ENCODE measurements around the gene PPIA. TPM values are rescaled to one million over a fixed set of nuclear protein-coding genes. Genes with fewer than 3 reads are reported as not detected.
"Not testable (repeated sequence)": the region's sequence is repeated elsewhere in the genome, so short reads cannot be mapped to it uniquely, and the experiment has no call there.

Gene PPIA
- total RNA-seq, 1 donor from 2014 or later: 2,446 TPM

GRCh38 chr7:44799939-44800338 lies 3.5 kb downstream of the PPIA start:
- intact Hi-C loops (cut with micrococcal nuclease): no loop called here

GRCh38 chr7:44801890-44802289 lies 5.4 kb downstream of the PPIA start:
- Mint-ChIP-seq H3K9me3 (no peaks in the 10 kb centered on the region), H3K36me3 (ENCODE audit: low read depth) (peaks cover 76% of the 10 kb centered on the region), H3K27me3 (ENCODE audit: low read depth) (no peaks in the 10 kb centered on the region), H3K27ac (no peak overlapping the region), H3K4me3 (ENCODE audit: low read depth) (no peak overlapping the region), H3K4me1 (ENCODE audit: low read depth) (peaks cover 28% of the 10 kb centered on the region)
- DNase-seq (ENCODE audit: low spot score): no peak
- intact Hi-C loops (cut with micrococcal nuclease): no loop called here

More at GRCh38 chr7:44799939-44800338, 3.5 kb downstream of the PPIA start:
- peaks cover 28% of the 10 kb centered on the region for H3K4me1 Mint-ChIP-seq (ENCODE audit: low read depth)
- no peak for DNase-seq (ENCODE audit: low spot score)
- peak overlapping the region; percentile 33 for H3K4me3 Mint-ChIP-seq (ENCODE audit: low read depth)
- H3K9me3 Mint-ChIP-seq: no peaks in the 10 kb centered on the region
- peaks cover 73% of the 10 kb centered on the region for H3K36me3 Mint-ChIP-seq (ENCODE audit: low read depth)
- peak overlapping the region; percentile 25 for H3K27ac Mint-ChIP-seq
- no peaks in the 10 kb centered on the region for H3K27me3 Mint-ChIP-seq (ENCODE audit: low read depth)

DNA sequence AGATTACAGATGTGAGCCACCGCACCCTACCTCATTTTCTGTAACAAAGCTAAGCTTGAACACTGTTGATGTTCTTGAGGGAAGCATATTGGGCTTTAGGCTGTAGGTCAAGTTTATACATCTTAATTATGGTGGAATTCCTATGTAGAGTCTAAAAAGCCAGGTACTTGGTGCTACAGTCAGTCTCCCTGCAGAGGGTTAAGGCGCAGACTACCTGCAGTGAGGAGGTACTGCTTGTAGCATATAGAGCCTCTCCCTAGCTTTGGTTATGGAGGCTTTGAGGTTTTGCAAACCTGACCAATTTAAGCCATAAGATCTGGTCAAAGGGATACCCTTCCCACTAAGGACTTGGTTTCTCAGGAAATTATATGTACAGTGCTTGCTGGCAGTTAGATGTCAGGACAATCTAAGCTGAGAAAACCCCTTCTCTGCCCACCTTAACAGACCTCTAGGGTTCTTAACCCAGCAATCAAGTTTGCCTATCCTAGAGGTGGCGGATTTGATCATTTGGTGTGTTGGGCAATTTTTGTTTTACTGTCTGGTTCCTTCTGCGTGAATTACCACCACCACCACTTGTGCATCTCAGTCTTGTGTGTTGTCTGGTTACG lies 6.0 kb downstream of the PPIA start:
- Mint-ChIP-seq H3K4me3 (ENCODE audit: low read depth) (no peak overlapping the region), H3K36me3 (ENCODE audit: low read depth) (peaks cover 70% of the 10 kb centered on the region), H3K27me3 (ENCODE audit: low read depth) (no peaks in the 10 kb centered on the region), H3K4me1 (ENCODE audit: low read depth) (peaks cover 27% of the 10 kb centered on the region), H3K9me3 (no peaks in the 10 kb centered on the region), H3K27ac (no peak overlapping the region)
- DNase-seq (ENCODE audit: low spot score): no peak
- intact Hi-C loops (cut with micrococcal nuclease): no loop called here

DNA sequence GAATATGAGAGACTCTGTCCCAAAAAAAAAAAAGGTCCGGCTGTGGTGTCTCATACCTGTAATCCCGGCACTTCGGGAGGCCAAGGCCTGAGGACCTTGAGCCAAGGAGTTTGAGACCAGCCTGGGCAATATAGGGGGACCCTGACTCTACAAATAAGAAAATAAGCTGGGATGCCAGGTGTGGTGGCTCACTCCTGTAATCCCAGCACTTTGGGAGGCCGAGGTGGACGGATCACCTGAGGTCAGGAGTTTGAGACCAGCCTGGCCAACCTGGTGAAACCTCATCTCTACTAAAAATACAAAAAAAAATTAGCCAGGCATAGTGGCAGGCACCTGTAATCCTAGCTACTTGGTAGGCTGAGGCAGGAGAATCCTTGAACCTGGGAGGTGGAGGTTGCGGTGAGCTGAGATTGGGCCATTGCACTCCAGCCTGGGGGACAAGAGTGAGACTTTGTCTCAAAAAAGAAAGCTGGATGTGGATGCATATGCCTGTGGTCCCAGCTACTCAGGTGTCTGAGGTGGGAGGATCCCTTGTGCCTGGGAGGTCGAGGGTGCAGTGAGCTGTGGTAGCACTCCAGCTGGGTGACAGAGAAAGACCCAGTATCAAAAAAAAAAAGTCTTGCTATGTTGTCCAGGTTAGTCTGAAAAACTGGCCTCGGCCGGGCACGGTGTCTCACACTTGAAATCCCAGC lies 7.5 kb downstream of the PPIA start:
- H3K27ac Mint-ChIP-seq; H3K4me3 Mint-ChIP-seq (ENCODE audit: low read depth); DNase-seq (ENCODE audit: low spot score); H3K27me3 Mint-ChIP-seq (ENCODE audit: low read depth); intact Hi-C loops (cut with micrococcal nuclease); H3K9me3 Mint-ChIP-seq: not testable (repeated sequence)
- peaks cover 18% of the 10 kb centered on the region for H3K4me1 Mint-ChIP-seq (ENCODE audit: low read depth)
- H3K36me3 Mint-ChIP-seq (ENCODE audit: low read depth): peaks cover 56% of the 10 kb centered on the region

DNA sequence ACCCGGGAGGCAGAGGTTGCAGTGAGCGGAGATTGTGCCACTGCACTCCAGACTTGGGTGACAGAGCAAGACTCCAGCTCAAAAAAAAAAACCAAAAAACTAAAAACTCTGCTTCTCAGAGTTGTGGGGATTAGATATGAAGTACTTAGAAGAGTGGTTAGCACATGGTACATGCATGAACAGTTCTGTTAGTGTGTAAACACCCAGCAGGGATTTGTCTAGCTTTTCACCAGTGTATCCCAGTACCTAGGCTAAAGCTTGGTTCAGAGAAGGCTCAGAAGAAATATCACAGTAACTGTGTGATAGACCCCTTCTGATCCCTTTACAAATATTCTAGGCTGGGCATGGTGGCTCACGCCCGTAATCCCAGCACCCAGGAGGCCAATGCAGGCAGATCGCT lies 9.5 kb downstream of the PPIA start:
- Mint-ChIP-seq H3K4me1 (ENCODE audit: low read depth) (peaks cover 9% of the 10 kb centered on the region), H3K36me3 (ENCODE audit: low read depth) (peaks cover 38% of the 10 kb centered on the region), H3K9me3 (no peaks in the 10 kb centered on the region), H3K4me3 (ENCODE audit: low read depth) (no peak overlapping the region), H3K27me3 (ENCODE audit: low read depth) (no peaks in the 10 kb centered on the region), H3K27ac (no peak overlapping the region)
- intact Hi-C loops (cut with micrococcal nuclease): no loop called here
- DNase-seq (ENCODE audit: low spot score): no peak

DNA sequence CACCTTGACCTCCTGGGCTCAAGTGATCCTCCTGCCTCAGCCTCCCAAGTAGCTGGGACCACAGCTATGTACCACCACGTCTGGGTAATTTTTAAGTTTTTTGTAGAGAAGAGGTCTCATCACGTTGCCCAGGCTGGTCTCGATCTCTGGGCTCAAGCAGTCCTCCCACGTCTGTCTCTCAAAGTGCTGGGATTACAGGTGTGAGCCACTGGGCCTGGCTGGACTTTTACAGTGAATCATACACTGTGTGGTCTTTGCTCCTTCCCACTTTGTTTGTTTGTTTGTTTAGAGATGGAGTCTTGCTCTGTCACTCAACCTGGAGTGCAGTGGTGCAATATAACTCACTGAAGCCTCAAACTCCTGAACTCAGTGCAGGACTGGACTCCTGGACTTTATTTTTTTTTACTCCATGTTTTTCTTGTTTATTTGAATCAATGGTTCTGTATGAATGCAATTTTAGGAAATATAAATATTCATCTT lies 12.5 kb downstream of the PPIA start:
- intact Hi-C loops (cut with micrococcal nuclease): no loop called here
- no peak for DNase-seq (ENCODE audit: low spot score)
- H3K27ac Mint-ChIP-seq: no peak overlapping the region
- no peaks in the 10 kb centered on the region for H3K9me3 Mint-ChIP-seq
- no peak overlapping the region for H3K4me3 Mint-ChIP-seq (ENCODE audit: low read depth)
- H3K27me3 Mint-ChIP-seq (ENCODE audit: low read depth): no peaks in the 10 kb centered on the region
- H3K4me1 Mint-ChIP-seq (ENCODE audit: low read depth): peaks cover 4% of the 10 kb centered on the region
- H3K36me3 Mint-ChIP-seq (ENCODE audit: low read depth): peaks cover 10% of the 10 kb centered on the region

- H3K36me3 Mint-ChIP-seq (ENCODE audit: low read depth): no peaks in the 10 kb centered on the region
- intact Hi-C loops (cut with micrococcal nuclease): no loop called here
- no peak overlapping the region for H3K4me3 Mint-ChIP-seq (ENCODE audit: low read depth)
- H3K27ac Mint-ChIP-seq: no peak overlapping the region
- no peaks in the 10 kb centered on the region for H3K27me3 Mint-ChIP-seq (ENCODE audit: low read depth)
- H3K9me3 Mint-ChIP-seq: no peaks in the 10 kb centered on the region
- no peak for DNase-seq (ENCODE audit: low spot score)
- peaks cover 4% of the 10 kb centered on the region for H3K4me1 Mint-ChIP-seq (ENCODE audit: low read depth)
Observed at GRCh38 chr7:44811093-44811492, 14.6 kb downstream of the PPIA start.

GRCh38 chr7:44811571-44811970 lies 15.1 kb downstream of the PPIA start:
- no peak for DNase-seq (ENCODE audit: low spot score)
- Mint-ChIP-seq H3K9me3 (no peaks in the 10 kb centered on the region), H3K27me3 (ENCODE audit: low read depth) (no peaks in the 10 kb centered on the region), H3K4me1 (ENCODE audit: low read depth) (peaks cover 4% of the 10 kb centered on the region), H3K4me3 (ENCODE audit: low read depth) (no peak overlapping the region), H3K36me3 (ENCODE audit: low read depth) (no peaks in the 10 kb centered on the region), H3K27ac (no peak overlapping the region)
- intact Hi-C loops (cut with micrococcal nuclease): no loop called here

- Mint-ChIP-seq H3K4me1 (ENCODE audit: low read depth) (peaks cover 4% of the 10 kb centered on the region), H3K9me3 (no peaks in the 10 kb centered on the region), H3K27me3 (ENCODE audit: low read depth) (no peaks in the 10 kb centered on the region), H3K4me3 (ENCODE audit: low read depth) (no peak overlapping the region), H3K27ac (no peak overlapping the region), H3K36me3 (ENCODE audit: low read depth) (no peaks in the 10 kb centered on the region)
- DNase-seq (ENCODE audit: low spot score): no peak
- intact Hi-C loops (cut with micrococcal nuclease): no loop called here
Observed at GRCh38 chr7:44814919-44815318, 18.4 kb downstream of the PPIA start.

DNA sequence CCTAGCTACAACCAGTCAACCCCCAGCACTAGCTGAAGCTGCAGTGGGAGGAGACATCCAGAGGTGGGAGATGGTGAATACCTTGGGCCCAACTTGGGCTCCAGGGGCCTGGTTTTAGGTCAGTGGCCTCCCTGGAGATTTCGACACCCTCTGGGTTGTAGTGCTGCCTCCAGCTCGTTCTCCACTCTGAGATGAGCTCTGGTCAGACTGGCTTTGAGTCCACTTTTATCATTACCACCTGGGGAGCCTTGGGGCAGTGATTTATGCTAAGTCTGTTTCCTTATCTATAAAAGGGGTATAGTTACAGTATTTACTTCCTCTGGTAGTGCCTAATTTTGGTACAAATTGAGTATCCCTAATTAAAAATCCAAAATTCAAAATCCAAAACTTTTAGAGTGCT lies 22.8 kb downstream of the PPIA start:
- Mint-ChIP-seq H3K27ac (no peak overlapping the region), H3K9me3 (no peaks in the 10 kb centered on the region), H3K4me1 (ENCODE audit: low read depth) (peaks cover under 1% of the 10 kb centered on the region), H3K27me3 (ENCODE audit: low read depth) (no peaks in the 10 kb centered on the region), H3K4me3 (ENCODE audit: low read depth) (no peak overlapping the region), H3K36me3 (ENCODE audit: low read depth) (peaks cover 2% of the 10 kb centered on the region)
- intact Hi-C loops (cut with micrococcal nuclease): no loop called here
- DNase-seq (ENCODE audit: low spot score): no peak

GRCh38 chr7:44823255-44823781 lies 26.8 kb downstream of the PPIA start:
- H3K4me3 Mint-ChIP-seq (ENCODE audit: low read depth): no peak overlapping the region
- no peaks in the 10 kb centered on the region for H3K9me3 Mint-ChIP-seq
- peak overlapping the region; percentile 52 for H3K27ac Mint-ChIP-seq
- peaks cover 23% of the 10 kb centered on the region for H3K36me3 Mint-ChIP-seq (ENCODE audit: low read depth)
- H3K27me3 Mint-ChIP-seq (ENCODE audit: low read depth): no peaks in the 10 kb centered on the region
- intact Hi-C loops (cut with micrococcal nuclease): no loop called here
- peaks cover 8% of the 10 kb centered on the region for H3K4me1 Mint-ChIP-seq (ENCODE audit: low read depth)
- no peak for DNase-seq (ENCODE audit: low spot score)

DNA sequence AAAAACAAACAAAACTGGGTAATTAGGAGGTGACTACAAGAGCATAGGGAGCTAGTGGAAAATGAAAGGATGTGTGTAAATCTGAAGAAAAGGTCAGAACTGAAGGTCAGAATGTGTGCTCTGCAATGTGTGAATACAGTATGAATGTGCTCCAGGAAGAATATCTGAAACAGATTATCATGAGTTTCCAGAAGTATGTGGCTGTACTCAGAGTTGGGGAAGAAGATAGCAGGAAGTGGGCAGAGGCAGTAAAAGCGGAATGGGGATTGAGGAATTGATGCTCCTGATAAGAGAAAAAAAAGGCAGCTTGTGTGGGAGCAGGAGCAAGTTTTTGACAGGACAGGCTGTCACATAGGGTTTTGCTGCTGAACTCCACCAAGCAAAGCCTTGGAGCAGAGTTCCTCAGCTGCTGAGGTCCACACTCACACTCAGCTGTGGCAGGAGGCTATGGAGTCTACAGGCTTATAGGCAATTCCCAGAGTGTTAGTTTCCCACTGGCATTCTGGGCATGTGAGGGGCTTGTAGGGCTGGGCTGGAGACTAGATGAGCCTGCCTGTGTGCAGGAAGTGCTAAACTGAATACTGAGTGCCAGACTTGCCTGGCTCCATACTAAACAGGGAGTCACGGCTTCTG lies 28.5 kb downstream of the PPIA start:
- Mint-ChIP-seq H3K9me3 (no peaks in the 10 kb centered on the region), H3K27ac (peak overlapping the region; percentile 37), H3K4me1 (ENCODE audit: low read depth) (peaks cover 8% of the 10 kb centered on the region), H3K4me3 (ENCODE audit: low read depth) (no peak overlapping the region), H3K36me3 (ENCODE audit: low read depth) (peaks cover 34% of the 10 kb centered on the region), H3K27me3 (ENCODE audit: low read depth) (no peaks in the 10 kb centered on the region)
- DNase-seq (ENCODE audit: low spot score): no peak
- intact Hi-C loops (cut with micrococcal nuclease): no loop called here

DNA sequence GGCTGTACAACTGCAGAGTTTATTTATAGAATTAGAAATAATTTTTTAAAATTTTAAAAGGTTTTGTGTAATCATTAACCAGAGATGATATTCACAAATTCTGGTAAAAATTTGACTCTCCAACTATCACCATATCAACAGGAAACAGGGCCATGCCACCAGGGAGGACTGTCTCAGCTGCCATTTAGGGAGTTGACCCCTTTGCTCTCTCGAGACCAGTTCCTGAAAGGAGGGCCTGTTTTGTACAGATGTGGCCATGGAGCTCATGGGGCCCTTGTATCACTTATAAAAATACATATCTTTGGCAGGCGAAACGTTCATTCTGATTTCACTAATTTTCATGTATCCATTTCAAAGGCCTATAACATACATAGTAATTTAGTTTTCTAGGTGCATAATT lies 31.1 kb downstream of the PPIA start:
- peaks cover 56% of the 10 kb centered on the region for H3K36me3 Mint-ChIP-seq (ENCODE audit: low read depth)

More for the DNA sequence above, 31.1 kb downstream of the PPIA start:
- intact Hi-C loops (cut with micrococcal nuclease): no loop called here
- Mint-ChIP-seq H3K27ac (no peak overlapping the region), H3K4me1 (ENCODE audit: low read depth) (peaks cover 10% of the 10 kb centered on the region), H3K27me3 (ENCODE audit: low read depth) (no peaks in the 10 kb centered on the region), H3K4me3 (ENCODE audit: low read depth) (no peak overlapping the region), H3K9me3 (no peaks in the 10 kb centered on the region)
- no peak for DNase-seq (ENCODE audit: low spot score)

Measured in activated T-helper 2 cell treated with anti-CD3 and anti-CD28 coated beads, Interferon-gamma antibody, Interleukin-2, Interleukin-4, amounts not matched to agents 10 μg/mL and 5 μg/mL and 100 μg/mL, durations not matched to agents 14 hours and 24 hours and 36 hours (primary cell).